Sciatic nerve (tissue), 2 donors: ENCODE results near the gene MAFG. TPM values are rescaled to one million over a fixed set of nuclear protein-coding genes. Genes with fewer than 3 reads are reported as not detected.
"Not testable (repeated sequence)": the region's sequence is repeated elsewhere in the genome, so short reads cannot be mapped to it uniquely, and the experiment has no call there.

Source experiments
- ATAC-seq: fragments of 200-7000 bp; cut with Tn5 transposase; one replicate; pipeline ENCODE4 v1.9.1; 2020; ENCODE audit warnings: mild to moderate bottlenecking, moderate library complexity
- DNase-seq: peaks from one replicate; pipeline ENCODE4 v3.0.0-alpha.2; 2020; ENCODE audit warnings: low spot score
- intact Hi-C: fragments of 100-400 bp; cut with DNase I; formaldehyde crosslinking; loops from one replicate; pipeline ENCODE4 v1.14.2; 2022
- total RNA-seq: library from RNA; stranded (reverse); fragmentation: NEBNext Ultra II Directional; extraction: Animal tissue kit (Norgen Biotek cat#: 25700); gene quantifications from one replicate; pipeline ENCODE4 v1.2.1, GENCODE V29; 2021
- donor health status: DM: no; HTN: no; CAD: no.
- donor health status: DM: no; HTN: no; CAD: no.

The MAFG gene
- total RNA-seq, 1 donor from 2014 or later, result 27.8 TPM

DNA sequence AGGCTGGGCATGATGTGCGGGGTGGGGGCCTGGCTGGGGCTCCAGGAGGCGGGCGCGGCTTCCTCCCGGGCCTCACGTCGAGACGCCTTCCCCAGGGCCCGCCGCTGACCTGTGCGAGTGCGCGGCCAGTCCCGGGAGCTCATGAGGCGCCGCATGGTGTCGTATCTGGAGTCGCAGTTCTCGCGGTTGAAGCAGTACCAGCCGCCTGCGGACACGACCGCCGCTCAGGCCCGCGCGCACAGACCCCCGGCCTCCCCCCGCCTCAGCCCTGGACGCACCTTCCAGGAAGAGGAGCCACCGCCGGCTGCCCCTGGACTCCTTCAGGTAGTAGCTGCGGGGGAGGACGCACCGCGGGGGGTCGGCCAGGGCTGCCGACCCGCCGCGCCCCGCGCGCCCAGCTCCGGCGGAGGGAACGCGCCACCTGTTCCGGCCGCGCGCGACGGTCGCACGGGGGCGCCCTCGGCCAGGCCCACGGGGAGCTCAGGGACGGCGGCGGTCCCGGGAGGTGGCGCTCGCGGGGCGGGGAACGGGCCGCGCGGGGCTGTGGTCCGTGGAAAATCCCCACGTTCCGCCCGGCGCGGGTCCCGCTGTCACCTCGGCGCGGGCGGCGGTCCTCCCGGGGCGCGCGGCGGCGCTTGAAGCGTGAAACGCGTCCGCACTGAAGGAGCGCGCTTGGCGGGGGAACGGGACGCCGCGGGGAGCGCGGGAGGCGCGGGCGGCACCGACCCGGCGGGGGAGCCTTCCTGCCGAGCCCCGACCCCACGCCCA is 32.0 kb upstream of the MAFG start:
- DNase-seq (peak; percentile 85), ATAC-seq (peak; percentile 78)
- intact Hi-C loops, result loop anchor here (1.0 to 5.0 kb wide), 2 partner anchors 61 to 193 kb away; no protein-coding TSS in a partner anchor

DNA sequence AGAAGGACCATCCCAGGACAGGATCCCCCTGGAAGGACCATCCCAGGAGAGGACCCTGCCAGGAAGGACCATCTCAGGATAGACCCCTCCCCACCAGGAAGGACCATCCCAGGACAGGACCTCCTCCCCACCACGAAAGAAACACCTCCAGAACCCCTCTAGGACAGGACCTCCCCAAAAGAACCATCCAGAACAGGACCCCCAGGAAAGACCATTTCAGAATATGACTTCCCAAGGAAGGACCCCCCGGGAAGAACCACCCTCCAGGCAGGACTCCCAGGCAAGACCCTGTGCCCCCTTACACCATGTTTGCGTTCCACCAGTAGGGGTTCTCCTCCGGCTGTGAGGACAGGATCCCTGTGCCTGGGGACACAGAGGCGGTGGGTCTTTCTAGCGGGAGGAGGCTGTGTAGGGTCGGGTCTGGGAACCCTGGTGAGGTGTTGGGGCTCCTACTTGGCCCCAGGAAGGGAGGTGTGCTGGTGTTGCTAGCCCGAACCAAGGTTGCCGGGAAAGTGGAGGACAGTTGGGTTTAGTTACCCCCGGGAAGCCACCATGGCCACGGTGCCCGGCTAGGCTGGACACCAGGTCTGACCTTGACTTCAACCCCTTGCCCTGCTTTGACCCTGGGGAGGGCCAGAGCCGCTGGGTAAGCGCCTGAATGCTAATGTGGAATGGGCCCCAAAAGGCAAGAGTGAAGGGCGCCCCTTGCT is 31.3 kb upstream of the MAFG start:
- DNase-seq, result no peak
- intact Hi-C loops, result loop anchor here (1.0 to 5.0 kb wide), 2 partner anchors 62 to 194 kb away; no protein-coding TSS in a partner anchor
- ATAC-seq, result no peak

GRCh38 chr17:81957691-81958432 is 30.3 kb upstream of the MAFG start:
- no peak for DNase-seq
- intact Hi-C loops, result loop anchor here (5.0 kb wide), 1 partner anchor 194 kb away; no protein-coding TSS in a partner anchor
- no peak for ATAC-seq

DNA sequence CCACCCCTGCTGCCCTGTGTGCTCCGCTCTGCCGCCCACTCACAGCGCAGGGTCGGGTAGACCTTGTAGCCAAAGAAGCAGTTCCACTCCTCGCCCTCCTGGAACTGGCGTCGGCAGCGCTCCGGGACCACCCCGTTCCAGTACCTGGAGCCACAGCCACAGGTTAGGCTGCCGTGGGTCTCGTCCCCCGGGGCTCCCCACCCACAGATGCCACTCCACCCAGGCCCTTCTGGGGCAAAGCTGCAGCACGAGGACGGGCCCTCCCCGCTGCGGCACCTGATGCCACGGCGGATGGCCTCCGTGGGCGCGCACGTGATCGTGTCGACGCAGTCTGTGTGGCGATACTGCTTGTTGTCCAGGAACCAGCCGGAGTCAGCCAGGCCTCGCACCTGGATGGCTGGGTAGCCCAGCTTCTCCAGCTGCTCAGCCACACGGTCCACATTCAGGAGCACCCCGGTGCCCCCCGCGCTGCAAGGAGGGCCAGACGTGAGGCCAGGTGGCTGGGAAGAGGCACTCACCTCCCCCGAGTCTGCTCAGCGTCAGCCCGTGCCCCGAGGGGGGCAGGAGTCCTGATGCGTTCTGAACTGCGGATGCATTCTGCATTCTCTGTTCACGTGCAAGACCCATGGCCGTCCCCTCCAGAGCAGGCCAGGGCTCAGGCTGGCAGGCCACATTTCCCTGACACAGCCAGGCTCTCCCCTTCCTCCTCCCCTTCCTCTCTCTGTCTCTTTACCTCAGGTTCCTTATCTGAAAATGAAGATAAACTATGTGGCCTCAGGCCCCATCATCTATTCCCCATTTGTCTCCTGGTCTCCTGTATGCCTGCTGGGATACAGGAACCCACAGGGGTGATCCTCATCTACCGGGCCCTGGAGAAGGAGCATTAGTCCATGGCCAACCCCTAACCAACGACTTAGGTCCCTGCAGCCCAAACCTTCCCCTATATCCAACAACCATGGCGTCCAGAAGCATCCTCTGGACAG is 29.4 kb upstream of the MAFG start:
- intact Hi-C loops, result loop anchor here (5.0 kb wide), 1 partner anchor 195 kb away; no protein-coding TSS in a partner anchor
- DNase-seq, result no peak
- ATAC-seq, result no peak

- intact Hi-C loops, result loop anchor here (5.0 kb wide), 1 partner anchor 196 kb away; no protein-coding TSS in a partner anchor
- no peak for ATAC-seq
- DNase-seq, result no peak
Observed at GRCh38 chr17:81955756-81956544, 28.4 kb upstream of the MAFG start.

- no peak for DNase-seq
- intact Hi-C loops, result loop anchor here (5.0 kb wide), 1 partner anchor 197 kb away; no protein-coding TSS in a partner anchor
- ATAC-seq, result no peak
Observed at GRCh38 chr17:81955058-81955681, 27.6 kb upstream of the MAFG start.

- DNase-seq (no peak), ATAC-seq (no peak)
- intact Hi-C loops, result loop anchor here (5.0 kb wide), 1 partner anchor 198 kb away; no protein-coding TSS in a partner anchor
Observed at GRCh38 chr17:81954131-81955057, 26.9 kb upstream of the MAFG start.

DNA sequence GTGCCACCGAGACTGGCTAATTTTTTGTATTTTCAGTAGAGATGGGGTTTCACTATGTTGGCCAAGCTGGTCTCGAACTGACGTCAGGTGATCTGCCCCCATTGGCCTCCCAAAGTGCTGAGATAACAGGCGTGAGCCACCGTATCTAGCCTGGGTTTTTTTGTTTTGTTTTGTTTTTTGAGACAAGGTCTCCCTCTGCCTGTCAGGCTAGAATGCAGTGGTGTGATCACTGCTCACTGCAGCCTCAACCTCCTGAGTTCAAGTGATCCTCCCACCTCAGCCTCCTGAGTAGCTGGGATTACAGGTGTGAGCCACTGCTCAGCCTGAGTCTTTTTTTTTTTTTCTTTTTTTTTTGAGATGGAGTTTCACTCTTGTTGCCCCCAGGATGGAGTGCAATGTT is 25.9 kb upstream of the MAFG start:
- ATAC-seq, intact Hi-C loops: not testable (repeated sequence)

GRCh38 chr17:81952792-81953228 is 25.3 kb upstream of the MAFG start:
- intact Hi-C loops, result no loop called here
- no peak for DNase-seq
- peak; percentile 9 for ATAC-seq

More for the DNA sequence above, 25.9 kb upstream of the MAFG start:
- not testable (repeated sequence) for DNase-seq

- ATAC-seq (no peak), DNase-seq (no peak)
- intact Hi-C loops, result no loop called here
Observed at GRCh38 chr17:81951785-81952684, 24.5 kb upstream of the MAFG start.

GRCh38 chr17:81950501-81950900 is 23.0 kb upstream of the MAFG start:
- intact Hi-C loops, result no loop called here
- ATAC-seq (no peak), DNase-seq (no peak)

DNA sequence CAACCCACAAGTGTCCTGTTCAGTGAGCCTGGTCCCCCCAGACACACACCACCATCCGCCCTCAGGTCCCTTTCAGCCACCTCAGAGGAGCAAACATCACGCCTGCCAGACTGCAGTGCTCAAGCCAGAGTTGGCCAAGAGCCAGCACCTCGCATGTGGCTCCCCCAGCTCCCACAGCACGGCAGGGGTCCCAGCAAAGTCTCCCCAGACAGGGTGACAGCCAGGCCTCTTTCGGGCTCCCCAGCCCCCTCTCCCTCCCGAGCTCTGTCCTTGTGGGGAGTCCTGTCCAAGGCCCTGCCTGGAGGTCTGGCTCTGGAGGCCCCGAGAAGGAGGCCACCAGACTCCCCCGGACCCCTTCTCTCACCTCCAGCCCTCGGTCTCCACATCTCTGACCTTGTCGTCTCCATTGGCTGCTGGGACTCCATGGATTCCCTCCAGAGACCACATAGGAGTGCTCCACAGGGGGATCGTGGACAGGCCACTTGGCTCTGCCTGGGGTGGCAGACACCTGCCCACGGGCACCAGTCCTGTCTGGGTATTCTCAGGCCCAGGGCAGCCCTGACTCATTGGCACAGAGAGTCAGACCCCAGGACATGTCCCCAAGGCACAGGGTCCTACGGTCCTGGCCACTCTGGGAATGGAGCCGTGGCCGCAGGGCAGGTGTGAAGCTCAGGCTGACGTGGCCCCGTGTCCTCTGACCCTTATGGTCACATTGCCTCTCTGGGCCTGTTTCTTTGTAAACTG is 21.3 kb upstream of the MAFG start:
- intact Hi-C loops, result no loop called here
- no peak for DNase-seq
- peak; percentile 35 for ATAC-seq

DNA sequence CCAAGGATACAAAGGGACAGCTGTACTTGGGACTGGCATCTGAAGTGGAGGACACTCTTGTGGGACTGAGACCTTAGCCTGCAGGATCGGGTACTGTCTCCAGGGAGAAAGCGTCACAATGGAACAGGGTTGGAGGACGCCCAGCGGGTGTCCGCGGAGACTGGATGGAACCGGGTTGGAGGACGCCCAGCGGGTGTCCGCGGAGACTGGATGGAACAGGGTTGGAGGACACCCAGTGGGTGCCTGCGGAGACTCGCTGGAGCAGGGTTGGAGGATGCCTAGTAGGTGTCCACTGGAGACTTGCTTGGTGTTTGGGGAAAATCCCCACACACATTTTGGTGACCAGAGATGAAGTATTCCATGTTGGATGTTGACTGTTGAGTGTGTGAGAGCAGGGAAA is 19.7 kb upstream of the MAFG start, which contains the start of gene MYADML2:
TSS of gene MYADML2 (minus strand) at position 45 of the 400 bp plus-strand sequence. CDS start 5,492 bp downstream, outside the sequence.
- intact Hi-C loops, result no loop called here
- no peak for DNase-seq
- no peak for ATAC-seq

- intact Hi-C loops, result no loop called here
- DNase-seq (no peak), ATAC-seq (no peak)
Observed at GRCh38 chr17:81944858-81945257, 17.3 kb upstream of the MAFG start.
